ENCODE results near the gene NKTR.

Gene NKTR

GRCh38 chr3:42647821-42648459 lies 47.5 kb downstream of the NKTR start:
- FAIRE-seq (no peak), DNase-seq (ENCODE audit: insufficient read length, low spot score) (no peak)

GRCh38 chr3:42649006-42649405 lies 48.5 kb downstream of the NKTR start:
- DNase-seq (ENCODE audit: insufficient read length, low spot score) (no peak), FAIRE-seq (no peak)

- FAIRE-seq, result no peak
Observed at GRCh38 chr3:42649783-42650182, 49.3 kb downstream of the NKTR start.

GRCh38 chr3:42651248-42652091 lies 51.0 kb downstream of the NKTR start:
- DNase-seq (ENCODE audit: insufficient read length, low spot score), result no peak
- no peak for FAIRE-seq

More at GRCh38 chr3:42649783-42650182, 49.3 kb downstream of the NKTR start:
- DNase-seq (ENCODE audit: insufficient read length, low spot score), result no peak

GRCh38 chr3:42652251-42652610 lies 51.7 kb downstream of the NKTR start:
- FAIRE-seq (no peak), DNase-seq (ENCODE audit: insufficient read length, low spot score) (no peak)

- FAIRE-seq, result peak; percentile 49
- DNase-seq (ENCODE audit: insufficient read length, low spot score), result no peak
Observed at GRCh38 chr3:42652611-42653302, 52.3 kb downstream of the NKTR start.

- peak; percentile 49 for FAIRE-seq
Observed at GRCh38 chr3:42653303-42653559, 52.7 kb downstream of the NKTR start.

GRCh38 chr3:42653560-42654330 lies 53.3 kb downstream of the NKTR start, which contains the start of gene ZBTB47:
Gene ZBTB47, plus strand, starts transcription at chr3:42653697. Its CDS starts 4,659 bp downstream, at chr3:42658356.
- FAIRE-seq (peak; percentile 42), DNase-seq (ENCODE audit: insufficient read length, low spot score) (no peak)

More at GRCh38 chr3:42653303-42653559, 52.7 kb downstream of the NKTR start:
- DNase-seq (ENCODE audit: insufficient read length, low spot score), result no peak

GRCh38 chr3:42654331-42655201 lies 54.1 kb downstream of the NKTR start:
- FAIRE-seq (peak; percentile 59), DNase-seq (ENCODE audit: insufficient read length, low spot score) (no peak)

GRCh38 chr3:42655331-42655888 lies 54.9 kb downstream of the NKTR start:
- DNase-seq (ENCODE audit: insufficient read length, low spot score), result no peak
- no peak for FAIRE-seq

GRCh38 chr3:42655980-42656679 lies 55.6 kb downstream of the NKTR start:
- no peak for DNase-seq (ENCODE audit: insufficient read length, low spot score)

GRCh38 chr3:42656680-42657610 lies 56.5 kb downstream of the NKTR start:
- no peak for FAIRE-seq
- no peak for DNase-seq (ENCODE audit: insufficient read length, low spot score)

More at GRCh38 chr3:42655980-42656679, 55.6 kb downstream of the NKTR start:
- no peak for FAIRE-seq

- FAIRE-seq, result no peak
- no peak for DNase-seq (ENCODE audit: insufficient read length, low spot score)
Observed at GRCh38 chr3:42657675-42658074, 57.2 kb downstream of the NKTR start.

GRCh38 chr3:42658091-42658770 lies 57.7 kb downstream of the NKTR start:
- no peak for FAIRE-seq
- no peak for DNase-seq (ENCODE audit: insufficient read length, low spot score)

GRCh38 chr3:42658771-42659390 lies 58.4 kb downstream of the NKTR start:
- no peak for FAIRE-seq
- DNase-seq (ENCODE audit: insufficient read length, low spot score), result no peak

GRCh38 chr3:42659451-42660130 lies 59.1 kb downstream of the NKTR start:
- FAIRE-seq, result no peak
- no peak for DNase-seq (ENCODE audit: insufficient read length, low spot score)
